ENCODE data around the gene SNRPE. TPM values are rescaled to one million over a fixed set of nuclear protein-coding genes. Genes with fewer than 3 reads are reported as not detected.

SNRPE gene
- total RNA-seq, 1 donor from 2014 or later = 430 TPM

GRCh38 chr1:203878422-203878821 lies 17.0 kb downstream of the SNRPE start:
- peaks cover 23% of the 10 kb centered on the region for H3K36me3 Mint-ChIP-seq
- no peak overlapping the region for H3K4me3 Mint-ChIP-seq
- Histone ChIP-seq H4K20me1 (ENCODE audit: low read depth) (no peaks in the 10 kb centered on the region), H3F3A (ENCODE audit: low read depth) (no peaks in the 10 kb centered on the region), H3K36me3 (no peaks in the 10 kb centered on the region), H3K4me3 (no peak overlapping the region), H2AFZ (replicated peaks) (no peak overlapping the region), H3K4me1 (no peaks in the 10 kb centered on the region), H3K79me2 (ENCODE audit: low read depth) (no peaks in the 10 kb centered on the region), H3K9me3 (ENCODE audit: low read depth) (no peaks in the 10 kb centered on the region), H3K27ac (no peak overlapping the region), H3K9ac (no peak overlapping the region), H3K4me2 (no peak overlapping the region), H3K27me3 (no peaks in the 10 kb centered on the region)
- H3K27ac Mint-ChIP-seq = no peak overlapping the region
- H3K9me3 Mint-ChIP-seq = peaks cover 3% of the 10 kb centered on the region
- no peak for TF ChIP-seq EZH2 (IDR thresholded peaks at IDR 0.05)
- no peak for TF ChIP-seq EZH2phosphoT487 (IDR thresholded peaks at IDR 0.05)
- TF ChIP-seq CTCF (IDR thresholded peaks at IDR 0.05) = no peak
- H3K4me1 Mint-ChIP-seq = no peaks in the 10 kb centered on the region
- no peak for DNase-seq (ENCODE audit: low spot score)
- H3K27me3 Mint-ChIP-seq (ENCODE audit: insufficient read depth, low read depth) = no peaks in the 10 kb centered on the region

GRCh38 chr1:203880606-203881005 lies 19.2 kb downstream of the SNRPE start:
- Mint-ChIP-seq H3K9me3 (peaks cover 4% of the 10 kb centered on the region), H3K36me3 (peaks cover 18% of the 10 kb centered on the region), H3K4me1 (no peaks in the 10 kb centered on the region), H3K27ac (no peak overlapping the region), H3K27me3 (ENCODE audit: insufficient read depth, low read depth) (no peaks in the 10 kb centered on the region), H3K4me3 (no peak overlapping the region)
- no peak for TF ChIP-seq EZH2phosphoT487 (IDR thresholded peaks at IDR 0.05)
- no peak for TF ChIP-seq EZH2 (IDR thresholded peaks at IDR 0.05)
- TF ChIP-seq CTCF (IDR thresholded peaks at IDR 0.05) = no peak
- no peaks in the 10 kb centered on the region for H4K20me1 ChIP-seq (ENCODE audit: low read depth)
- no peaks in the 10 kb centered on the region for H3K27me3 ChIP-seq
- H3K79me2 ChIP-seq (ENCODE audit: low read depth) = no peaks in the 10 kb centered on the region
- DNase-seq (ENCODE audit: low spot score) = no peak
- no peaks in the 10 kb centered on the region for H3K4me1 ChIP-seq
- no peaks in the 10 kb centered on the region for H3K9me3 ChIP-seq (ENCODE audit: low read depth)
- no peak overlapping the region for H2AFZ ChIP-seq (replicated peaks)
- no peak overlapping the region for H3K4me2 ChIP-seq
- no peak overlapping the region for H3K27ac ChIP-seq
- H3K36me3 ChIP-seq = no peaks in the 10 kb centered on the region
- no peaks in the 10 kb centered on the region for H3F3A ChIP-seq (ENCODE audit: low read depth)
- H3K4me3 ChIP-seq = no peak overlapping the region
- H3K9ac ChIP-seq = no peak overlapping the region

DNA sequence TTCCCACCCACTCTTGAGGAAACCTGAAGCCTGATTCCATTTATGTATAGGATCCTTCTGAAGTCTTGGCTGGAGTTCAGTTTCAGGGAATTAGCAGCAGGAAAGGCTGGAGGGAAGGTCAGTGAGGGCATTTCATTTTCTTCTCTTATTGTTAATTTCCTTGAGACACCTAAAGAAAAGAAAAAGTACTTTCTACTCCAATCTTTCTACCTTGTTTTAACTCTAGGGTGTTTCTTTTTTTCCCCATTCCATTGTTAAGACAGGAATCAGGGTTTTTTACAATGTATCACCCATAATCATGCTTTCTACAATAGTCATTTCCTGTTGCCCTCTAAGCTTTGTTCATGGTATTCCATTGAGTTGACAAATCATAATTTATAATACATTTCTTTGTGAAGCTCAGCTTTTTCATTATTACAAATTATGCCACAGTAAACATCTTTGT lies 27.4 kb downstream of the SNRPE start:
- TF ChIP-seq EZH2 (IDR thresholded peaks at IDR 0.05) = no peak
- TF ChIP-seq EZH2phosphoT487 (IDR thresholded peaks at IDR 0.05) = no peak
- no peak for TF ChIP-seq CTCF (IDR thresholded peaks at IDR 0.05)
- Mint-ChIP-seq H3K27ac (no peak overlapping the region), H3K27me3 (ENCODE audit: insufficient read depth, low read depth) (no peaks in the 10 kb centered on the region), H3K36me3 (peaks cover 7% of the 10 kb centered on the region), H3K4me3 (no peak overlapping the region), H3K4me1 (peaks cover 4% of the 10 kb centered on the region), H3K9me3 (peaks cover 13% of the 10 kb centered on the region)
- Histone ChIP-seq H3K9ac (no peak overlapping the region), H3F3A (ENCODE audit: low read depth) (no peaks in the 10 kb centered on the region), H3K27me3 (no peaks in the 10 kb centered on the region), H3K27ac (no peak overlapping the region), H3K4me2 (no peak overlapping the region), H3K4me3 (no peak overlapping the region), H3K9me3 (ENCODE audit: low read depth) (peaks cover under 1% of the 10 kb centered on the region), H3K36me3 (no peaks in the 10 kb centered on the region), H3K79me2 (ENCODE audit: low read depth) (no peaks in the 10 kb centered on the region), H2AFZ (replicated peaks) (no peak overlapping the region), H3K4me1 (no peaks in the 10 kb centered on the region), H4K20me1 (ENCODE audit: low read depth) (no peaks in the 10 kb centered on the region)
- DNase-seq (ENCODE audit: low spot score) = no peak
